IMR-90 (cell line): ENCODE data around the gene HOXA3. TPM values are rescaled to one million over a fixed set of nuclear protein-coding genes. Genes with fewer than 3 reads are reported as not detected.

Experiments
- BHLHE40 ChIP-seq: fragments of 150-350 bp; IDR thresholded peaks from 2 replicates; pipeline ENCODE4 v1.6.1; 2016; ENCODE audit warnings: mild to moderate bottlenecking, low read depth, low read length
- CTCF ChIP-seq: conservative IDR thresholded peaks from 2 replicates; pipeline ENCODE4 v1.5.1; 2012; ENCODE audit warnings: mild to moderate bottlenecking, low read depth, low read length, improper control_type of control experiment
- FOS ChIP-seq: fragments of 150-350 bp; IDR thresholded peaks from 2 replicates; pipeline ENCODE4 v1.6.1; 2016; ENCODE audit warnings: low read depth, low read length
- polyA plus RNA-seq, 3 experiments: library from polyadenylated mRNA; depleted of rRNA; stranded (reverse); fragments of >200 nt; gene quantifications; 2 replicates each; pipeline ENCODE4 v1.2.3, GENCODE V29; 2012; ENCODE audit warnings: low replicate concordance in 1 of 3
- total RNA-seq: library from RNA; depleted of rRNA; stranded (reverse); fragments of >200 nt; gene quantifications from 2 replicates; pipeline ENCODE4 v1.2.3, GENCODE V29; 2012

The HOXA3 gene
- total and polyA plus RNA-seq, 2 of the 4 experiments (the other 2 are of a cell fraction): 0.90 to 5.4 TPM

DNA sequence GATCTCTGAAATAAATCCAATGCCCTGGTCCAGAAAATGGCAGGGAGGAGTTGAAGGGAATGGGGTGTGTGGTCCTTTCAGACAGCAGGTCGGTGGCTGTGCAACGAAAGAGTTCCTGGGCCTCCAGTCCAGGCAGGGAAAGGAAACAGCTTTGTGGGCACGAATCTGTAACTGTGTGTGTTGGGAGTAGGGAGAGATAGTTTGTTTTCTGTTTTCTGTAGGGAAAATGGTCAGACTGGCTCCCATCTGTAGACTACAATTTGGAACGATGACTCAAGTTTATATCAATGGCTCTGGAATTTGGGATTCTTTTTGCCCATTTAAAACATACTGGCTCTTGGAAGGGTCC is 15.5 kb upstream of the HOXA3 start (continued):
- TF ChIP-seq CTCF (no peak), FOS (no peak), BHLHE40 (no peak)
